K562 (cell line): ENCODE data around the gene PSMD2. TPM values are rescaled to one million over a fixed set of nuclear protein-coding genes. Genes with fewer than 3 reads are reported as not detected.

Experiments
- ATAC-seq: fragments of 200-7000 bp; cut with Tn5 transposase; 3 replicates; pipeline ENCODE4 v1.9.1; 2020; ENCODE audit warnings: moderate library complexity
- BruUV-seq: library from RNA; stranded (reverse); fragments of 400-500 nt; replicated peaks from 2 replicates; lab custom pipeline; 2021; lab: Mats Ljungman, UMichigan
- CTCF ChIA-PET: fragments of 300-600 bp; formaldehyde crosslinking; extraction: SDS; loops from one replicate; lab custom pipeline; 2021; ENCODE audit warnings: low intra/inter-chr PET ratio; lab: Yijun Ruan, JAX
- POLR2A ChIA-PET: fragments of 300-600, 350-650 bp; sonication (Branson Sonifier 250); formaldehyde crosslinking; extraction: SDS; loops from one replicate; lab custom pipeline; 2021; ENCODE audit warnings: antibody characterized with exemption, inconsistent platforms; lab: Yijun Ruan, JAX
- DNase-seq, 4 experiments: peaks; one replicate each; pipeline versions ENCODE4 v3.0.0 to v3.0.0-alpha.2; 2011 to 2018; ENCODE audit warnings: low spot score in 3 of 4, mixed read lengths in 3 of 4; ENCODE audit errors: extremely low read depth in 1 of 4
- FAIRE-seq: peaks from 2 replicates; lab custom pipeline; 2011; peaks lifted over from hg19 to GRCh38; lab: Jason Lieb, UNC
- H2AFZ ChIP-seq: 2 replicates; pipeline ENCODE4 v1.6.0; 2011; ENCODE audit warnings: low read depth, low read length, control low read depth, inconsistent platforms
- H3K27ac ChIP-seq: fragments of 200-600 bp; 3 replicates; pipeline ENCODE4 v1.8.0; 2011; ENCODE audit warnings: low read depth, mild to moderate bottlenecking, control low read depth, inconsistent platforms, low read length, moderate library complexity, mixed read lengths; ENCODE audit errors: extremely low read depth
- H3K27me3 ChIP-seq, 2 experiments: fragments of 300-600 bp in 1 of 2; 2 replicates in 1 of 2; 3 replicates in 1 of 2; pipeline versions ENCODE4 v1.6.0 to v1.8.0; 2011; ENCODE audit warnings: inconsistent platforms in 2 of 2, low read length in 2 of 2, mild to moderate bottlenecking in 1 of 2, mixed read lengths in 1 of 2, moderate library complexity in 1 of 2; ENCODE audit not compliant: control insufficient read depth in 2 of 2, insufficient read depth in 2 of 2
- H3K36me3 ChIP-seq: fragments of 300-600 bp; 3 replicates; pipeline ENCODE4 v1.8.0; 2011; ENCODE audit warnings: mild to moderate bottlenecking, low read length, inconsistent platforms; ENCODE audit not compliant: control insufficient read depth, insufficient read depth
- H3K4me1 ChIP-seq, 2 experiments: fragments of 200-600 bp in 1 of 2; replicated peaks in 1 of 2; 2 replicates in 1 of 2; 3 replicates in 1 of 2; pipeline versions ENCODE4 v1.5.1 to v1.8.0; 2011; ENCODE audit warnings: inconsistent platforms in 2 of 2, low read length in 2 of 2, mild to moderate bottlenecking in 1 of 2, mixed read lengths in 1 of 2, moderate library complexity in 1 of 2; ENCODE audit not compliant: control insufficient read depth in 2 of 2, insufficient read depth in 2 of 2
- H3K4me2 ChIP-seq: 2 replicates; pipeline ENCODE4 v1.6.1; 2011; ENCODE audit warnings: low read length, control low read depth, inconsistent platforms, mixed read lengths; ENCODE audit not compliant: insufficient read depth
- H3K4me3 ChIP-seq: fragments of 200-600 bp; sonication (generic), shearing (Covaris generic); 2 replicates; pipeline ENCODE4 v1.5.1; 2016; ENCODE audit warnings: control low read depth, inconsistent platforms
- H3K79me2 ChIP-seq: fragments of 200-600 bp; 3 replicates; pipeline ENCODE4 v1.8.0; 2011; ENCODE audit warnings: low read length, inconsistent platforms; ENCODE audit not compliant: control insufficient read depth, insufficient read depth
- H3K9ac ChIP-seq, 2 experiments: 2 replicates each; pipeline versions ENCODE4 v1.6.0 to v1.6.1; 2011; ENCODE audit warnings: low read depth in 2 of 2, low read length in 2 of 2, control low read depth in 1 of 2, inconsistent platforms in 1 of 2, mild to moderate bottlenecking in 1 of 2, mixed read lengths in 1 of 2; ENCODE audit not compliant: insufficient read depth in 1 of 2
- H3K9me1 ChIP-seq: one replicate; pipeline ENCODE4 v1.6.0; 2011; ENCODE audit warnings: inconsistent platforms, mild to moderate bottlenecking, low read length, moderate library complexity; ENCODE audit not compliant: control insufficient read depth, insufficient read depth
- H3K9me3 ChIP-seq: replicated peaks from 2 replicates; pipeline ENCODE4 v1.5.1; 2011; ENCODE audit warnings: low read depth, low read length, inconsistent platforms; ENCODE audit not compliant: control insufficient read depth, insufficient read depth
- H4K20me1 ChIP-seq: replicated peaks from 2 replicates; pipeline ENCODE4 v1.6.1; 2011; ENCODE audit warnings: low read length, inconsistent platforms, mixed read lengths; ENCODE audit not compliant: control insufficient read depth, insufficient read depth
- CBFA2T2 ChIP-seq: fragments of 450-650 bp; conservative IDR thresholded peaks from 2 replicates; pipeline ENCODE4 v1.6.1; 2017; ENCODE audit warnings: mild to moderate bottlenecking
- DLX4 ChIP-seq: fragments of 250-450 bp; sonication (Bioruptor Pico); IDR thresholded peaks from 2 replicates; pipeline ENCODE4 v1.6.1; 2021; ENCODE audit warnings: mild to moderate bottlenecking
- KLF10 ChIP-seq: fragments of 250-450 bp; sonication (Bioruptor Pico); IDR thresholded peaks from 2 replicates; pipeline ENCODE4 v1.6.1; 2021; ENCODE audit warnings: matching md5 sums
- MTA2 ChIP-seq: fragments of 450-650 bp; IDR thresholded peaks from 2 replicates; pipeline ENCODE4 v1.6.1; 2016; ENCODE audit warnings: low read depth
- SIN3A ChIP-seq, 2 experiments: fragments of 150-350 bp in 1 of 2; IDR thresholded peaks; 2 replicates each; pipeline ENCODE4 v1.6.1; 2011 to 2016; ENCODE audit warnings: borderline replicate concordance in 2 of 2, low read depth in 2 of 2, low read length in 2 of 2, mild to moderate bottlenecking in 2 of 2, moderate library complexity in 2 of 2; ENCODE audit not compliant: control insufficient read depth in 1 of 2
- ZBTB5 ChIP-seq: fragments of 450-650 bp; IDR thresholded peaks from 2 replicates; pipeline ENCODE4 v1.6.1; 2017; ENCODE audit warnings: antibody characterized with exemption
- ZNF174 ChIP-seq: fragments of 250-450 bp; sonication (Bioruptor Pico); IDR thresholded peaks from 2 replicates; pipeline ENCODE4 v1.4.0; 2020; ENCODE audit warnings: mild to moderate bottlenecking
- ZNF561 ChIP-seq: fragments of 450-650 bp; formaldehyde crosslinking; conservative IDR thresholded peaks from 2 replicates; pipeline ENCODE4 v1.4.0; 2020; ENCODE audit warnings: mild to moderate bottlenecking, moderate library complexity
- WGBS: fragments of 100-300 bp; shearing (Covaris generic); methylation state at CpG from one replicate; pipeline ENCODE4 v1.1.6; 2016; ENCODE audit warnings: low coverage, mixed read lengths; ENCODE audit not compliant: insufficient coverage; ENCODE audit errors: missing lambda C conversion rate; 5-methylcytosine and 5-hydroxymethylcytosine counted together
- in situ Hi-C: fragments of 300-500 bp; cut with MboI; formaldehyde crosslinking; loops from 4 replicates; pipeline ENCODE4 v1.15.0; 2018; ENCODE audit warnings: inconsistent platforms, mixed read lengths
- intact Hi-C: fragments of 100-400 bp; cut with micrococcal nuclease; formaldehyde crosslinking; loops from 2 replicates; pipeline ENCODE4 v1.14.2; 2022
- polyA plus RNA-seq, 8 experiments: library from polyadenylated mRNA; depleted of rRNA in 4 of 8; stranded (reverse) in 5 of 8; unstranded in 3 of 8; fragments of >200 nt; fragmentation: Nextera tagmentation in 2 of 8; fragmentation: Illumina TruSeq in 1 of 8; extraction: Ambion mirVana in 2 of 8; extraction: Trizol in 1 of 8; gene quantifications; 2 replicates each; pipeline versions ENCODE4 v1.2.1 to v1.2.3, GENCODE V29; 2011 to 2014; ENCODE audit warnings: inconsistent platforms in 1 of 8, missing spikeins in 1 of 8
- total RNA-seq, 7 experiments: library from RNA; depleted of rRNA in 6 of 7; stranded (reverse); fragments of >200 nt in 6 of 7; fragmentation: Illumina TruSeq in 2 of 7; extraction: Trizol in 2 of 7; gene quantifications; 2 replicates each; pipeline versions ENCODE4 v1.2.1 to v1.2.3, GENCODE V29; 2011 to 2021; ENCODE audit warnings: low replicate concordance in 1 of 7

PSMD2 gene
- total and polyA plus RNA-seq, 9 of the 15 experiments (the other 6 are each of a cell fraction or from before 2014, with no cell fraction given), result 152 to 484 (median 295) TPM

DNA sequence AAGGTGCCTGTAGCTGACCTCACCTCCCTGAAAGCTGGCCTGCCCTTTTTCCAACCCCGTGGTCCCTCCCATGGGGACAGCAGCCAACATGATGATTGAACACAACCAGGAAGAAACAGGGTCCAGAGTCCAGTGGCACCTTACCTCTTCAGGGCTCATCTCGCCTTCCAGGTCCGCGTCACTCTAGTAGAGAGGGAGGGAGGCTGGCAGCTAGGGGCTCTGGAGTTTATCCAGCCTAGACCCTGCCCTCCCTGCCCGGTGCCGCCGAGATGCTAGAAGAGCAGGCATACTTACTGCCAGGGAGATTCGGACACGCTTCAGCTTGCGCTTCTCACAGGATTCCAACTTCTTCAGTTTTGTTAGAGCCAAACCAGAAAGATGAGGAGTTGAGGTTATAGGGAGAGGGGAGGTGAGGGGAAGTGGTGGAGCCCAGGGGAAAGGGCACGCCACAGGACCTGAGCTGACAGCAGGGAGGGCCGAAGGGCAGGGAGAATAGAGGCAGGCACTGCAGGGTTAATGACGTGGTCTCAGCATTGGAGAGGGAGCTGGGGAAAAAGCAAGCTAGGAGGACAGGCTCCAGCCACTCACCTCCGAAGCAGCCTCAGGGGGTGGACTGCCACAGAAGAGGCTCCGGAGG, 53.2 kb downstream of the PSMD2 start:
- H3K36me3 ChIP-seq, result peaks cover 71% of the 10 kb centered on the region; the same call in 2 of the 3 replicates
- BruUV-seq, result no TSS peak
- FAIRE-seq (no peak), DNase-seq (no peak), ATAC-seq (no peak)
- no peaks in the 10 kb centered on the region for H3K9me1 ChIP-seq
- TF ChIP-seq ZNF174 (CRISPR knock-in tag), result no peak
- TF ChIP-seq DLX4 (CRISPR knock-in tag), result no peak
- no peak for TF ChIP-seq SIN3A (IDR thresholded peaks at IDR 0.05; ENCODE audit: borderline replicate concordance in 2 of 2, control insufficient read depth in 1 of 2, low read depth in 2 of 2, low read length in 2 of 2)
- no peak for TF ChIP-seq CBFA2T2
- TF ChIP-seq MTA2, result no peak
- no peak for TF ChIP-seq ZBTB5
- TF ChIP-seq ZNF561 (CRISPR knock-in tag), result no peak
- no peak for TF ChIP-seq KLF10 (CRISPR knock-in tag)
- H3K4me2 ChIP-seq, result no peak overlapping the region
- peaks cover 40 to 67% of the 10 kb centered on the region in 2 experiments for H3K4me1 ChIP-seq
- no peaks in the 10 kb centered on the region for H3K9me3 ChIP-seq
- 84% methylated on average over 14 of the region's 15 CpGs for WGBS
- no peak overlapping the region for H2AFZ ChIP-seq
- in situ Hi-C loops, result no loop called here
- intact Hi-C loops, result no loop called here
- H3K27me3 ChIP-seq, result no peaks in the 10 kb centered on the region
- H4K20me1 ChIP-seq, result no peaks in the 10 kb centered on the region
- H3K9ac ChIP-seq, result peak overlapping the region in 1 of 2 experiments; percentile 85; a peak in 2 of 4 replicates
- H3K4me3 ChIP-seq, result no peak overlapping the region
- H3K27ac ChIP-seq, result no peak overlapping the region
- ChIA-PET POLR2A (interaction anchor here (1.5 kb wide), 2 partner anchors 10 to 19 kb away, joined by 4 to 6 read pairs; no protein-coding TSS in a partner anchor), CTCF (no interaction called here)
- H3K79me2 ChIP-seq, result no peaks in the 10 kb centered on the region
